ENCODE data around the gene CASP5.

- no peak for TF ChIP-seq TAF1 (conservative IDR thresholded peaks at IDR 0.05)
- no peak for TF ChIP-seq CTCF (IDR thresholded peaks at IDR 0.05; ENCODE audit: low read depth, low read length, missing input control)
- no peak for TF ChIP-seq HNF4G (IDR thresholded peaks at IDR 0.05)
- TF ChIP-seq YY1 (IDR thresholded peaks at IDR 0.05), result no peak
- TF ChIP-seq MAX (IDR thresholded peaks at IDR 0.05), result no peak
- no peak for TF ChIP-seq FOXA1 (IDR thresholded peaks at IDR 0.05)
- no peak for TF ChIP-seq ZBTB33 (IDR thresholded peaks at IDR 0.05)
- TF ChIP-seq RXRA (IDR thresholded peaks at IDR 0.05), result no peak
- TF ChIP-seq REST (IDR thresholded peaks at IDR 0.05), result no peak
These were observed 23.2 kb downstream of the CASP5 start for GRCh38 chr11:104999721-105000120.
